SK-N-SH treated with all-trans-retinoic acid at 6 μM for 48 hours (cell line): ENCODE data around the gene LAPTM5.

Experiments used
- GLIS3 ChIP-seq: fragments of 250-450 bp; sonication (Bioruptor Pico); IDR thresholded peaks from 2 replicates; pipeline ENCODE4 v1.5.0; 2020; ENCODE audit warnings: mild to moderate bottlenecking, moderate library complexity
- OSR1 ChIP-seq: fragments of 250-450 bp; sonication (Bioruptor Pico); IDR thresholded peaks from 2 replicates; pipeline ENCODE4 v1.8.0; 2022; ENCODE audit warnings: moderate library complexity, mild to moderate bottlenecking, inconsistent platforms
- PATZ1 ChIP-seq: fragments of 250-450 bp; sonication (Bioruptor Pico); IDR thresholded peaks from 2 replicates; pipeline ENCODE4 v1.8.0; 2020; ENCODE audit warnings: mild to moderate bottlenecking, moderate library complexity, borderline replicate concordance
- TCF4 ChIP-seq: fragments of 250-450 bp; sonication (Bioruptor Pico); IDR thresholded peaks from 2 replicates; pipeline ENCODE4 v1.8.0; 2021; ENCODE audit warnings: mild to moderate bottlenecking, moderate library complexity, borderline replicate concordance
- TOX ChIP-seq: fragments of 250-450 bp; sonication (Bioruptor Pico); IDR thresholded peaks from 2 replicates; pipeline ENCODE4 v1.8.0; 2021; ENCODE audit warnings: mild to moderate bottlenecking, moderate library complexity, borderline replicate concordance
- ZC3H10 ChIP-seq: fragments of 250-450 bp; sonication (Bioruptor Pico); IDR thresholded peaks from 2 replicates; pipeline ENCODE4 v1.5.1; 2021; ENCODE audit warnings: mild to moderate bottlenecking, moderate library complexity
- ZFP3 ChIP-seq: fragments of 250-450 bp; sonication (Bioruptor Pico); IDR thresholded peaks from 2 replicates; pipeline ENCODE4 v1.5.0; 2020; ENCODE audit warnings: mild to moderate bottlenecking, moderate library complexity
- ZFP30 ChIP-seq: fragments of 450-650 bp; formaldehyde crosslinking; IDR thresholded peaks from 2 replicates; pipeline ENCODE4 v1.5.0; 2022; ENCODE audit warnings: mild to moderate bottlenecking, moderate library complexity
- ZNF8 ChIP-seq: fragments of 450-650 bp; formaldehyde crosslinking; IDR thresholded peaks from 2 replicates; pipeline ENCODE4 v1.5.0; 2020; ENCODE audit warnings: mild to moderate bottlenecking, moderate library complexity

- TF ChIP-seq ZNF8 (CRISPR knock-in tag) (no peak), PATZ1 (CRISPR knock-in tag) (no peak), OSR1 (CRISPR knock-in tag) (no peak), GLIS3 (no peak), TOX (CRISPR knock-in tag) (no peak), ZFP3 (CRISPR knock-in tag) (no peak), ZC3H10 (CRISPR knock-in tag) (no peak), ZFP30 (CRISPR knock-in tag) (no peak), TCF4 (CRISPR knock-in tag) (no peak)
Observed at GRCh38 chr1:30785181-30785580, 27.6 kb upstream of the LAPTM5 start.
